Esophagus squamous epithelium (tissue), 5 donors: ENCODE results near the gene SERPINE2. TPM values are rescaled to one million over a fixed set of nuclear protein-coding genes. Genes with fewer than 3 reads are reported as not detected.

Experiments used
- DNase-seq: peaks from one replicate; lab custom pipeline; 2025; lab: John Stamatoyannopoulos, UW
- H3K27ac ChIP-seq, 4 donors: fragments of 200-600 bp; sonication (generic); one replicate each; pipeline ENCODE4 v1.5.1; 2016 to 2019; ENCODE audit warnings: mild to moderate bottlenecking in 1 of 4
- H3K27me3 ChIP-seq, 4 donors: fragments of 200-600 bp; sonication (generic); 1 replicate in 3 of 4; 2 replicates in 1 of 4; pipeline versions ENCODE4 v1.5.1 to v1.6.0; 2017 to 2021; ENCODE audit warnings: antibody characterized with exemption in 1 of 4
- H3K36me3 ChIP-seq, 3 donors: fragments of 200-600 bp; sonication (generic); one replicate each; pipeline ENCODE4 v1.5.1; 2016 to 2019
- H3K4me1 ChIP-seq, 3 donors: fragments of 200-600 bp; sonication (generic); one replicate each; pipeline ENCODE4 v1.5.1; 2017 to 2019
- H3K4me3 ChIP-seq, 4 donors: fragments of 200-600 bp; sonication (generic); 1 replicate in 3 of 4; 2 replicates in 1 of 4; pipeline ENCODE4 v1.5.1; 2016 to 2019; ENCODE audit warnings: mild to moderate bottlenecking in 2 of 4, moderate library complexity in 1 of 4
- H3K9me3 ChIP-seq, 3 donors: fragments of 200-600 bp; sonication (generic); one replicate each; pipeline ENCODE4 v1.5.1; 2016 to 2019
- POLR2A ChIP-seq, 4 donors: fragments of 450-650 bp; IDR thresholded peaks; one replicate each; pipeline ENCODE4 v1.6.1; 2017; ENCODE audit warnings: antibody characterized with exemption in 4 of 4, mild to moderate bottlenecking in 4 of 4, moderate library complexity in 3 of 4
- WGBS, 2 donors: methylation state at CpG; one replicate each; pipeline ENCODE4 v1.1.5; 2018; 5-methylcytosine and 5-hydroxymethylcytosine counted together
- intact Hi-C: fragments of 100-400 bp; cut with DNase I; formaldehyde crosslinking; loops from one replicate; pipeline ENCODE4 v1.15.0; 2022
- total RNA-seq, 4 donors: library from RNA; depleted of rRNA; stranded (reverse); fragments of >200 nt; gene quantifications; one replicate each; pipeline ENCODE4 v1.1.0, GENCODE V29; 2016
- TF ChIP-seq, protein P1 (sequence below), 6 experiments: fragments of 450-650 bp in 4 of 6; fragments of 200-600 bp in 2 of 6; sonication (generic) in 2 of 6; IDR thresholded peaks; one replicate each; pipeline ENCODE4 v1.5.1; 2016 to 2019; ENCODE audit warnings: antibody characterized with exemption in 6 of 6, mild to moderate bottlenecking in 4 of 6, moderate library complexity in 4 of 6
- donor health status: DM: yes; HTN: yes; CAD: no.

Gene SERPINE2
- total RNA-seq, 4 donors from 2014 or later = 18.3 to 43.8 (median 22.1) TPM

DNA sequence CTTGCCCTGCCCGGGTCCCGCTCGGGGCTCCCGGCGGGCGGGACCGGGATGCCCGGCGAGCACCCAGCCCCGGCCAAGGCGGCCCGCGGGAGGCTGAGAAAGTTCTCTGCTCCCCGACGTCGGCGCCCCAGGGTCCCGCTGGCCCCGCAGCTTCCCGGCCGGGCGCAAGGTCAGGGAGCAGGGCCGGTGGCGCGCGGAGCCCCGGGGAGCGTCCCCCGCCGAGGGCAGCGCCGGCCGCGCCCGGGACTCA lies 331 bp downstream of the SERPINE2 start:
- Histone ChIP-seq H3K27ac (peak overlapping the region; percentile 57 to 82 (median 73)), H3K36me3 (no peaks in the 10 kb centered on the region), H3K4me3 (peak overlapping the region; percentile 56 to 78 (median 69)), H3K9me3 (no peaks in the 10 kb centered on the region), H3K4me1 (peaks cover 10 to 51% (median 18%) of the 10 kb centered on the region in 3 donors), H3K27me3 (peaks cover 0 to 61% (median 0%) of the 10 kb centered on the region in 4 donors)
- no peak for DNase-seq
- WGBS, 2 donors = no CpG with 5 or more reads among the region's 35 CpGs
- TF ChIP-seq, protein P1, sequence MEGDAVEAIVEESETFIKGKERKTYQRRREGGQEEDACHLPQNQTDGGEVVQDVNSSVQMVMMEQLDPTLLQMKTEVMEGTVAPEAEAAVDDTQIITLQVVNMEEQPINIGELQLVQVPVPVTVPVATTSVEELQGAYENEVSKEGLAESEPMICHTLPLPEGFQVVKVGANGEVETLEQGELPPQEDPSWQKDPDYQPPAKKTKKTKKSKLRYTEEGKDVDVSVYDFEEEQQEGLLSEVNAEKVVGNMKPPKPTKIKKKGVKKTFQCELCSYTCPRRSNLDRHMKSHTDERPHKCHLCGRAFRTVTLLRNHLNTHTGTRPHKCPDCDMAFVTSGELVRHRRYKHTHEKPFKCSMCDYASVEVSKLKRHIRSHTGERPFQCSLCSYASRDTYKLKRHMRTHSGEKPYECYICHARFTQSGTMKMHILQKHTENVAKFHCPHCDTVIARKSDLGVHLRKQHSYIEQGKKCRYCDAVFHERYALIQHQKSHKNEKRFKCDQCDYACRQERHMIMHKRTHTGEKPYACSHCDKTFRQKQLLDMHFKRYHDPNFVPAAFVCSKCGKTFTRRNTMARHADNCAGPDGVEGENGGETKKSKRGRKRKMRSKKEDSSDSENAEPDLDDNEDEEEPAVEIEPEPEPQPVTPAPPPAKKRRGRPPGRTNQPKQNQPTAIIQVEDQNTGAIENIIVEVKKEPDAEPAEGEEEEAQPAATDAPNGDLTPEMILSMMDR (IDR thresholded peaks at IDR 0.05) = no peak
- intact Hi-C loops = no loop called here

DNA sequence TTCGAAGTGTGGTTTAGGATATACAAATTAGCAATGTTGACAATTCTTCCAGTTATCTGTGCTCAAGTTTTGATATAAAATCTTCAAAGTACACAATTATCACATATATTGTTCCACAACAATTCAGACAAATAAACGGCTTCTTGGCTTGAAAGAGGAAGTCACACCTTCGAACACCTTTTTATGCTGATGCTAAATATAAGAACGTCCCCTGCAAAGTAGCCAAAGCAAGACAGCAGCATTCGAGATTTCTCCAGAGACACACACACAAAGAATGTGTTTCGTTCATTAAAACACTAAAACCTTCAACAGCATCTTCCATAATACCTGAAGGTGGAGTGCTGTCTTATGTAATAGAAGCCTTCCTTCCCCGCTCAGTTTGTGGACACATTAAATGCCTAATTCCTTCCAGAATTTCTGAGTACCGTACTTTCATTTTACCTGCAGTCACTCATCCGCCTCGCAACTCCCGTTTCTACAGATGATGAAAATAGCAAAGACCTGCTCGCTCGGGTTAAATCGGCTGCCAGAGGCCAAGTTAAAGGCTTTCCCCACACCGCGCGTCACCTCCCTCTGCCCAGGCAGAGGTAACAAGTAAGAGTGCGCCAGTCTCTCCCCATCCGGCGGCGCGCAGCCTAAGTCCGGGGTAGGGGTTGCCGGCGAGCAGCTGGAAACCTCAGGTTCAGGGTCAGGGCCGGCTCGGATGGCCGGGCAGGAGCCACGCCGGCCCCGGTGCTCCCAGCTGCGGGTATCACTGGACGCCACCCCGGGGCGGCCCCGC lies 847 bp downstream of the SERPINE2 start:
- intact Hi-C loops = no loop called here
- Histone ChIP-seq H3K36me3 (no peaks in the 10 kb centered on the region), H3K9me3 (no peaks in the 10 kb centered on the region), H3K27ac (peak overlapping the region; percentile 57 to 82 (median 73)), H3K27me3 (peaks cover 0 to 61% (median 0%) of the 10 kb centered on the region in 4 donors), H3K4me1 (peaks cover 10 to 55% (median 18%) of the 10 kb centered on the region in 3 donors), H3K4me3 (peak overlapping the region; percentile 56 to 78 (median 69))
- WGBS, 2 donors = 5 to 9% methylated on average over 8 to 9 of the region's 36 CpGs
- no peak for DNase-seq
- TF ChIP-seq, protein P1 (IDR thresholded peaks at IDR 0.05) = no peak
- no peak for TF ChIP-seq POLR2A (IDR thresholded peaks at IDR 0.05)

DNA sequence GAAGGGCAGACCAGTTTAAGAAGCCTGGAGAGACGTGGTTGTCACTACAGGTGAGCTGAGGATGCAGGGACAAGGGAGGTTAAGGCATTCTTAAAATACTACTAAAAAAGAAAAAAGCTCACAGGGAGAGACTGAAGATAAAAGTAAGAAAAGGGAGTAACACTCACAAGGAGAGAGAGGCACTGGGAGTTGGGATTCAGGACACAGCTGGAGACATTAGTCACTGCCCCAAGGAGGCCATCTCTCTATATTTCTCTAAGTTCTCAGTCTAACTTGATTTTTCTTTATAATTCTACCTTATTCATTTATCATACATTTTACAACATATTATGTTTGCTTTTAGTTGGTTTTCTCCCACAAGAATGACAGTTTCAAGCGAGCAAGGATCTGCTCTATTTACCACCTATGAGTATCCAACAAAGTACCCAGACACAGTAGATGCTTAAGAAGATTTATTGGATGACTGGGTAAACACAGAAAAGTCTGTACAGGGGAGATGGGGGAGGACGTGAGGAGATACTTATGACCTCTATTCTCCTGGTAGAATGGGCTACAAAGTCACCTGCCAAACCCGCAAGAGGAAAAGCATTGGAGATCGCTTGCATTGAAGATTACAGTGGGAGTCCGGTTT lies 2.2 kb downstream of the SERPINE2 start:
- no peaks in the 10 kb centered on the region for H3K9me3 ChIP-seq
- no peak for DNase-seq
- no peaks in the 10 kb centered on the region for H3K36me3 ChIP-seq
- peaks cover 0 to 61% (median 0%) of the 10 kb centered on the region in 4 donors for H3K27me3 ChIP-seq
- no peak overlapping the region for H3K27ac ChIP-seq
- intact Hi-C loops = no loop called here
- peak overlapping the region in 3 of 4 donors; percentile 2 to 78 (median 56) for H3K4me3 ChIP-seq
- 61 to 63% methylated on average over 6 of the region's 6 CpGs for WGBS, 2 donors
- H3K4me1 ChIP-seq = peaks cover 6 to 55% (median 18%) of the 10 kb centered on the region in 3 donors
- TF ChIP-seq, protein P1 (IDR thresholded peaks at IDR 0.05) = no peak
- TF ChIP-seq POLR2A (IDR thresholded peaks at IDR 0.05) = no peak

DNA sequence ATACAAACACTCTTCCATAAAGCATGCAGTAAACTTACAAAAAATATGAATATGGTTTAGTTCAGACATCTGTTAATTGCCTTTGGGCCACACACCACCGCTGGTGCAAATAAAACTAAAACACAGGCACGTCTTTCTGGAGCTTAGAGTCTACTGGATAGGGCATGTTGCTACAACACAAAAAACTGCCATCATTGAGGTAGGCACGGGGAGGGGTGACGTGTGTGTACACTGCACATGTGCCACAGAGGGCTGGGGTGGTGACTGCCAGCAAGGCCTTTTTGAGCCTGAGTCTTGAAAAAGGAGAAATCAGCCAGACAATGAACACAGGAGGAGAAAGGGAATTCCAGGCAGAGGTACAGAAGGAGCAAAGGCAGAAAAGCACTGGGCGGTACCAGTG lies 5.1 kb downstream of the SERPINE2 start:
- Histone ChIP-seq H3K36me3 (no peaks in the 10 kb centered on the region), H3K27ac (peak overlapping the region in 3 of 4 donors; percentile 3 to 19 (median 14)), H3K9me3 (no peaks in the 10 kb centered on the region), H3K4me3 (no peak overlapping the region), H3K27me3 (peaks cover 0 to 41% (median 0%) of the 10 kb centered on the region in 4 donors), H3K4me1 (peaks cover 5 to 62% (median 9%) of the 10 kb centered on the region in 3 donors)
- DNase-seq = no peak
- 43 to 51% methylated on average over 5 of the region's 5 CpGs for WGBS, 2 donors
- TF ChIP-seq POLR2A (IDR thresholded peaks at IDR 0.05) = no peak
- TF ChIP-seq, protein P1 (IDR thresholded peaks at IDR 0.05) = no peak
- intact Hi-C loops = no loop called here

DNA sequence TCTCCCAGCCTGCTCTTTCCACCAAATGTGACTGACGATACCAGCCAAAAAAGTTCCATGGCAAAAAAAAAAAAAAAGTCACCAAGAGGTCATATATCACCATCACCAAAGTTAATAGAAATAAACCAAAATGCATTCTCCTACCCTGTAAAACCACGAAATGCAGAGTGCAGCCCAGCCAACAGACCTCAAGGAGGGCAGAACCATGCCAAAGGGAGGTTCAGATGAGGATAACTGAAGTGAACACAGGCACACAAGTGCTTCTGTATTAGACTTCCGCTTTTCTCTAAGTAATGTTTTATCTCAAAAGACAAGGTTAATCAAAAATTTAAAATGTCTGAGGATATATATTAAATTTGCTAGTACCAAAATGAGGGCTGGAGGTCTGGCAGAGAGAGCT lies 5.5 kb downstream of the SERPINE2 start:
- WGBS, 2 donors = 53 to 54% methylated on average over 2 to 3 of the region's 3 CpGs
- Histone ChIP-seq H3K27me3 (peaks cover 0 to 37% (median 0%) of the 10 kb centered on the region in 4 donors), H3K4me1 (peaks cover 2 to 61% (median 9%) of the 10 kb centered on the region in 3 donors), H3K4me3 (no peak overlapping the region), H3K9me3 (no peaks in the 10 kb centered on the region), H3K27ac (peak overlapping the region in 1 of 4 donors; percentile 3), H3K36me3 (no peaks in the 10 kb centered on the region)
- DNase-seq = no peak
- TF ChIP-seq POLR2A (IDR thresholded peaks at IDR 0.05) = no peak
- TF ChIP-seq, protein P1 (IDR thresholded peaks at IDR 0.05) = no peak
- intact Hi-C loops = no loop called here
